ENCODE measurements around the gene TSPYL4. TPM values are rescaled to one million over a fixed set of nuclear protein-coding genes. Genes with fewer than 3 reads are reported as not detected.

Gene TSPYL4
- total and polyA plus RNA-seq, 2 of the 8 experiments (the other 6 are each of a cell fraction or from before 2014, with no cell fraction given), result 20.5 to 22.6 TPM

- no peaks in the 10 kb centered on the region for H3K27me3 ChIP-seq (replicated peaks in 1 of 4; ENCODE audit: control insufficient read depth in 3 of 4, extremely low read depth in 1 of 4, insufficient read depth in 3 of 4, low read length in 3 of 4)
- H4K5ac ChIP-seq (ENCODE audit: insufficient read length, low read depth, low read length), result no peak overlapping the region
- no peak overlapping the region for H2AFZ ChIP-seq (ENCODE audit: low read length)
- H3K18ac ChIP-seq (ENCODE audit: extremely low read depth, low read length), result no peak overlapping the region
- H2AK5ac ChIP-seq (ENCODE audit: low read depth, low read length), result no peak overlapping the region
- no peak overlapping the region for H3K9ac ChIP-seq (replicated peaks in 1 of 4; ENCODE audit: extremely low read depth in 1 of 4, low read depth in 3 of 4, low read length in 3 of 4)
- FAIRE-seq (no peak), DNase-seq (ENCODE audit: low read depth in 1 of 2, low spot score in 2 of 2) (no peak)
- H3K4me3 ChIP-seq (ENCODE audit: extremely low read depth in 1 of 4, insufficient read depth in 2 of 4, low read depth in 3 of 4, low read length in 4 of 4), result no peak overlapping the region
- H2BK5ac ChIP-seq (ENCODE audit: low read depth, low read length), result no peak overlapping the region
- H2BK20ac ChIP-seq (ENCODE audit: low read length), result no peak overlapping the region
- TF ChIP-seq ZNF274 (IDR thresholded peaks at IDR 0.05; ENCODE audit: borderline replicate concordance, extremely low read depth, low read length) (no peak), CHD2 (IDR thresholded peaks at IDR 0.05; ENCODE audit: low read length) (no peak), ASH2L (IDR thresholded peaks at IDR 0.05; ENCODE audit: low read length) (no peak), NRF1 (IDR thresholded peaks at IDR 0.05; ENCODE audit: low read depth, low read length) (no peak), JUN (IDR thresholded peaks at IDR 0.05; ENCODE audit: low read depth, low read length) (no peak)
- H3K27ac ChIP-seq (ENCODE audit: low read depth, low read length), result no peak overlapping the region
- no peaks in the 10 kb centered on the region; the same call in 1 of the 2 replicates for H3K79me1 ChIP-seq (ENCODE audit: low read depth, low read length)
- H3K9me3 ChIP-seq (ENCODE audit: insufficient read depth in 2 of 2, low read depth in 1 of 2, low read length in 1 of 2), result no peaks in the 10 kb centered on the region
- peaks cover 0 to 10% (median 7%) of the 10 kb centered on the region in 4 experiments; a peak in 5 of 7 replicates for H3K4me1 ChIP-seq (replicated peaks in 1 of 4; ENCODE audit: control insufficient read depth in 3 of 4, insufficient read depth in 4 of 4, low read length in 3 of 4)
- ChIA-PET POLR2A (ENCODE audit: partially characterized antibody) (interaction anchor here (1.3 to 3.7 kb wide), 2 partner anchors 9 to 13 kb away, joined by 5 to 23 read pairs; partner anchors contain the start of gene TSPYL4), CTCF (ENCODE audit: partially characterized antibody) (interaction anchor here (0.6 to 7.0 kb wide), 68 partner anchors 9 to 643 kb away, joined by 3 to 60 read pairs (median 5); partner anchors contain the start of genes CALHM4, CALHM5, DSE and TRAPPC3L)
- H3K56ac ChIP-seq (replicated peaks; ENCODE audit: insufficient read length, low read depth, low read length), result no peak overlapping the region
- H3K23me2 ChIP-seq (ENCODE audit: low read depth, low read length), result no peaks in the 10 kb centered on the region
- H4K91ac ChIP-seq (replicated peaks; ENCODE audit: insufficient read length, low read length), result no peak overlapping the region
- no peak overlapping the region for H3K14ac ChIP-seq (ENCODE audit: insufficient read length)
- H2BK120ac ChIP-seq (replicated peaks; ENCODE audit: low read depth, low read length), result no peak overlapping the region
- 60% methylated on average over 3 of the region's 3 CpGs; no CpG with 5 or more reads in 1 of the 2 experiments for WGBS, 2 experiments (ENCODE audit: extremely low coverage in 1 of 2, insufficient coverage in 1 of 2, insufficient read length in 1 of 2, insufficient replicate concordance in 2 of 2, low coverage in 1 of 2, low lambda C conversion rate in 2 of 2, missing lambda C conversion rate in 1 of 2)
- no peak overlapping the region for H3K4ac ChIP-seq (replicated peaks; ENCODE audit: insufficient read length, low read depth, low read length)
- H3K23ac ChIP-seq (ENCODE audit: insufficient read length), result no peak overlapping the region
- H3K79me2 ChIP-seq (ENCODE audit: control insufficient read depth in 1 of 2, insufficient read depth in 2 of 2, low read length in 2 of 2), result no peaks in the 10 kb centered on the region
- H4K8ac ChIP-seq (ENCODE audit: extremely low read depth, insufficient read depth, low read length), result no peak overlapping the region
- no peak overlapping the region for H2BK12ac ChIP-seq (ENCODE audit: low read depth, low read length)
- H3K36me3 ChIP-seq (ENCODE audit: control insufficient read depth in 2 of 4, insufficient read depth in 4 of 4, low read length in 3 of 4), result no peaks in the 10 kb centered on the region
- peaks cover 0 to 1% of the 10 kb centered on the region in 2 experiments for H4K20me1 ChIP-seq (replicated peaks in 1 of 2; ENCODE audit: control insufficient read depth in 1 of 2, insufficient read depth in 2 of 2, low read length in 2 of 2)
- H2BK15ac ChIP-seq (ENCODE audit: low read length), result no peak overlapping the region
- no peak overlapping the region for H3K4me2 ChIP-seq (ENCODE audit: insufficient read depth in 1 of 2, low read depth in 2 of 2, low read length in 2 of 2)
Observed at GRCh38 chr6:116267836-116268588, 14.1 kb upstream of the TSPYL4 start.
